A673 (cell line): ENCODE results near the gene PHF21A.

Source experiments
- EZH2 ChIP-seq: fragments of 200-600 bp; sonication (generic); IDR thresholded peaks from 2 replicates; pipeline ENCODE4 v1.6.1; 2017; ENCODE audit warnings: borderline replicate concordance, low read depth, mild to moderate bottlenecking, mixed read lengths, antibody characterized with exemption, low read length; ENCODE audit not compliant: poor library complexity, severe bottlenecking
- TF ChIP-seq, protein P1 (sequence below): fragments of 300-800, 200-600 bp; sonication (generic); conservative IDR thresholded peaks from 2 replicates; pipeline ENCODE4 v1.5.1; 2017; ENCODE audit warnings: low read depth, mild to moderate bottlenecking, antibody characterized with exemption, low read length, moderate library complexity, mixed read lengths

DNA sequence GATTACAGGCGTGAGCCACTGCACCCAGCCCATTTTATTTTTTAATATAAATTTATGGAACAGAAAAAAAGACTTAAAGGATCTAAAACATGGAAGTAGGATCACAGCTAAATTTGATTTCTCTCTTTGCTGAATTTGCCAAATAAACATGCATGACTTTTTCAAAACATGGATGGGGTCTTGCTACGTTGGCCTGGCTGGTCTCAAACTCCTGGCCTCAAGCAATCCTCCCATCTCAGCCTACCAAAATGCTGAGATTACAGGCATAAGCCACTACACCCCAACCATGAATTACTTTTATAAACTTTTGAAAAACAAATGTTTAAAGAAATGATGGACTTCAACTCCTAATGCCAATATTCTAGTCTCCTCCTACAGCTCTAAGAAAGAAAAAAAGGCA is 61.2 kb downstream of the PHF21A start:
- no peak for TF ChIP-seq EZH2
- TF ChIP-seq, protein P1, sequence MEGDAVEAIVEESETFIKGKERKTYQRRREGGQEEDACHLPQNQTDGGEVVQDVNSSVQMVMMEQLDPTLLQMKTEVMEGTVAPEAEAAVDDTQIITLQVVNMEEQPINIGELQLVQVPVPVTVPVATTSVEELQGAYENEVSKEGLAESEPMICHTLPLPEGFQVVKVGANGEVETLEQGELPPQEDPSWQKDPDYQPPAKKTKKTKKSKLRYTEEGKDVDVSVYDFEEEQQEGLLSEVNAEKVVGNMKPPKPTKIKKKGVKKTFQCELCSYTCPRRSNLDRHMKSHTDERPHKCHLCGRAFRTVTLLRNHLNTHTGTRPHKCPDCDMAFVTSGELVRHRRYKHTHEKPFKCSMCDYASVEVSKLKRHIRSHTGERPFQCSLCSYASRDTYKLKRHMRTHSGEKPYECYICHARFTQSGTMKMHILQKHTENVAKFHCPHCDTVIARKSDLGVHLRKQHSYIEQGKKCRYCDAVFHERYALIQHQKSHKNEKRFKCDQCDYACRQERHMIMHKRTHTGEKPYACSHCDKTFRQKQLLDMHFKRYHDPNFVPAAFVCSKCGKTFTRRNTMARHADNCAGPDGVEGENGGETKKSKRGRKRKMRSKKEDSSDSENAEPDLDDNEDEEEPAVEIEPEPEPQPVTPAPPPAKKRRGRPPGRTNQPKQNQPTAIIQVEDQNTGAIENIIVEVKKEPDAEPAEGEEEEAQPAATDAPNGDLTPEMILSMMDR: no peak
